ENCODE results near the gene LGALS1. TPM values are rescaled to one million over a fixed set of nuclear protein-coding genes. Genes with fewer than 3 reads are reported as not detected.

LGALS1 gene
- total RNA-seq, 4 donors from 2014 or later: 44.8 to 352 (median 73.5) TPM

DNA sequence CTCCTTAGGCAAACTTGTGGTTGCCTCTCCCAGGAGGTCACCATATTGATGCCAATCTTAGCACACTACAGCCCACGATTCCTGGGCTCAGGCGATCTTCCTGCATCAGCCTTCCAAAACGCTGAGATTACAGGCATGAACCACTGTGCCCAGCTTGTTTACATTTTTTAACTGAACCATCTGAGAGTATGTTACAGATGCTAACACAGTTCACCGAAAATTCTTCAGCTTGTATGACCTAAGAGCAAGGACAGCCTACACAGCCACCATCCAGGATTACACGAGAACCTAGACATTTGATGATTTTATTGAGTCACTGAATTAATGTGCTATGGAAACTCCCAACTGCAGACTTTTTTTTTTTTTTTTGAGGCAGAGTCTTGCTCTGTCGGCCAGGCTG, 5.8 kb upstream of the LGALS1 start:
- Histone ChIP-seq H3K36me3 (peaks cover 0 to 22% (median 0%) of the 10 kb centered on the region in 3 donors), H3K27ac (no peak overlapping the region), H3K4me1 (peaks cover 3 to 22% (median 8%) of the 10 kb centered on the region in 4 donors), H3K4me3 (no peak overlapping the region), H3K9me3 (no peaks in the 10 kb centered on the region), H3K27me3 (no peaks in the 10 kb centered on the region)
- TF ChIP-seq, protein P1, sequence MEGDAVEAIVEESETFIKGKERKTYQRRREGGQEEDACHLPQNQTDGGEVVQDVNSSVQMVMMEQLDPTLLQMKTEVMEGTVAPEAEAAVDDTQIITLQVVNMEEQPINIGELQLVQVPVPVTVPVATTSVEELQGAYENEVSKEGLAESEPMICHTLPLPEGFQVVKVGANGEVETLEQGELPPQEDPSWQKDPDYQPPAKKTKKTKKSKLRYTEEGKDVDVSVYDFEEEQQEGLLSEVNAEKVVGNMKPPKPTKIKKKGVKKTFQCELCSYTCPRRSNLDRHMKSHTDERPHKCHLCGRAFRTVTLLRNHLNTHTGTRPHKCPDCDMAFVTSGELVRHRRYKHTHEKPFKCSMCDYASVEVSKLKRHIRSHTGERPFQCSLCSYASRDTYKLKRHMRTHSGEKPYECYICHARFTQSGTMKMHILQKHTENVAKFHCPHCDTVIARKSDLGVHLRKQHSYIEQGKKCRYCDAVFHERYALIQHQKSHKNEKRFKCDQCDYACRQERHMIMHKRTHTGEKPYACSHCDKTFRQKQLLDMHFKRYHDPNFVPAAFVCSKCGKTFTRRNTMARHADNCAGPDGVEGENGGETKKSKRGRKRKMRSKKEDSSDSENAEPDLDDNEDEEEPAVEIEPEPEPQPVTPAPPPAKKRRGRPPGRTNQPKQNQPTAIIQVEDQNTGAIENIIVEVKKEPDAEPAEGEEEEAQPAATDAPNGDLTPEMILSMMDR (IDR thresholded peaks at IDR 0.05): no peak
- no peak for DNase-seq

DNA sequence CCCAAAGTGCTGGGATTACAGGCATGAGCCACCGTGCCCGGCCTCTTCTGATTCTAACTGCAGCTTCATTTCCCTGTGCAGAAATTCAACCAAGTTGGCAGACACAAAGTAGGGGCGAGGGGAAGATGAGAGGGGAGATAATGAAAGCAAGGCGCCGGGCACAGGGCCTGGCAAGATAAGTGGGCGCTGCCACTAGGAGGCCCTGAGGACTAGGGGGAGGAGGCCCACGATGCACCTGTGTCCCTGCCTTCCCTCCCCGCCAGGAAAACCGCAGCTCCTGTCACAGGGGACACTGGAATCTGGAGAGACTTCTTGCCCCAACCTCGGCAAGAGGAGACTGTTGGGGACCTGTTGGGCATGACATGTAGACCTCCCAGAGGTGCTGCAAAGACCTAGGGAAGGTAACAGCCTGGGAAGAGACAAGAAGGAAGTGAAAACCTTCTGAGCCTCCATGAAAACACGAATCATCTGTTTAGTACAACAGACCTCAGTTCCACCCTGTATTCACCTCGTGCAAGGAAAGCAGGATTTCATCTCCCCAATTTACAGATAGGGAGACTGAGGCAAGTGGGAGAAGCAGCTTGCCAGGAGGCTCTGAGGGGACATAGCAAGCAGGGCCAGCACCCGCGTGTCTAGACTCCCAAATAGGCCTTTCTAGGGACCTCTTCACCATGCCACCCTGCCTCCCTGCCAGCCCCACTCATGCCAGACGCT, 3.1 kb upstream of the LGALS1 start:
- H3K27ac ChIP-seq: peak overlapping the region in 2 of 4 donors; percentile 93 to 98
- TF ChIP-seq POLR2A (IDR thresholded peaks at IDR 0.05): no peak
- TF ChIP-seq, protein P1 (IDR thresholded peaks at IDR 0.05): peak in 1 of 6 experiments; percentile 12
- H3K27me3 ChIP-seq: no peaks in the 10 kb centered on the region
- peak in 1 of 3 donors; percentile 47 for DNase-seq
- H3K4me1 ChIP-seq: peaks cover 3 to 48% (median 15%) of the 10 kb centered on the region in 4 donors
- H3K4me3 ChIP-seq: no peak overlapping the region
- H3K9me3 ChIP-seq: no peaks in the 10 kb centered on the region
- peaks cover 0 to under 1% (median 0%) of the 10 kb centered on the region in 3 donors for H3K36me3 ChIP-seq

DNA sequence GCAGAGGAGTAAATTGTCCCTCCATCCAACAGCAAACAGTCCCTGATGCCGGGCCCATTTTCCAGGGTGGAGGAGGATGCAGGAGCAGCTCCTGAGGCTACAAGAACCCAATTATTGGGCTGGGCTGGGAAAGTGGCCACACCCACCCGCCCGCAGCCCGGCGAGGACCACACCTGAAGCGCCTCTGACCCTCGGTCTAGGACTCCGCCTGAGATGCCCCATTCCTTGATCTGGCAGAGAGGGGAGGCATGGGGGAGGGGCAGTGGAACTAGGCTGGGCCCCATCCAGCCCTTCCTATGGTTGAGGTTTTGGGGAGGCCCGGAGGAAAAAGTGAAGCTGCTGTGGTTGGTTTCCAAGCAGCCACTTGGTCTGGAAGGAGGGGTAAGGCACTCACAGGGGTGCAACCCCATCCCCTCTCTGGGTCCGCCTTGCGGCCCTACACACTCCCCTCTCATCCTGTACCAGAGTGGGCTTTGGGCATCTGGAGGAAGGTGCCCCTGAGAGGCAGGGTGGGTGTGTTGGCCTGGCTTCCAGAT, 2.4 kb upstream of the LGALS1 start:
- H3K4me1 ChIP-seq: peaks cover 3 to 54% (median 15%) of the 10 kb centered on the region in 4 donors
- H3K27ac ChIP-seq: peak overlapping the region in 3 of 4 donors; percentile 10 to 98 (median 93)
- H3K9me3 ChIP-seq: no peaks in the 10 kb centered on the region
- TF ChIP-seq, protein P1 (IDR thresholded peaks at IDR 0.05): no peak
- TF ChIP-seq POLR2A (IDR thresholded peaks at IDR 0.05): no peak
- no peaks in the 10 kb centered on the region for H3K36me3 ChIP-seq
- no peak overlapping the region for H3K4me3 ChIP-seq
- DNase-seq: no peak
- H3K27me3 ChIP-seq: no peaks in the 10 kb centered on the region

DNA sequence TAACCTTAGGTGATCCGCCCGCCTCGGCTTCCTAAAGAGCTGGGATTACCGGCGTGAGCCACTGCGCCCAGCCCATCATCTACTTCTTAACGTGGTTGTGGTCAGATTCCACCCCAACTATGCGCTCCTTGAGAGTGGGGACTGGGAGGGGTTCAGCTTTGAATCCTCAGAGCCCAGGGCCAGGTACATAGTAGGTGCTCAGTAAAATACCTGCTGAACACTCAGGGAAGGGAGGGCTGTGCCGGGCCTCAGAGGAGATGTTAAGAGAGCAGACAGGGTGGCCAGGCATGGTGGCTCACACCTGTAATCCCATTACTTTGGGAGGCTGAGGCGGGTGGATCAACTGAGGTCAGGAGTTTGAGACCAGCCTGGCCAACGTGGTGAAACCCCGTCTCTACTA, 1.2 kb upstream of the LGALS1 start:
- H3K9me3 ChIP-seq: no peaks in the 10 kb centered on the region
- H3K4me1 ChIP-seq: peaks cover 3 to 59% (median 15%) of the 10 kb centered on the region in 4 donors
- peak overlapping the region; percentile 90 to 98 (median 92) for H3K27ac ChIP-seq
- no peak overlapping the region for H3K4me3 ChIP-seq
- H3K27me3 ChIP-seq: no peaks in the 10 kb centered on the region
- no peak for DNase-seq
- H3K36me3 ChIP-seq: no peaks in the 10 kb centered on the region
- TF ChIP-seq, protein P1 (IDR thresholded peaks at IDR 0.05): no peak
- no peak for TF ChIP-seq POLR2A (IDR thresholded peaks at IDR 0.05)

DNA sequence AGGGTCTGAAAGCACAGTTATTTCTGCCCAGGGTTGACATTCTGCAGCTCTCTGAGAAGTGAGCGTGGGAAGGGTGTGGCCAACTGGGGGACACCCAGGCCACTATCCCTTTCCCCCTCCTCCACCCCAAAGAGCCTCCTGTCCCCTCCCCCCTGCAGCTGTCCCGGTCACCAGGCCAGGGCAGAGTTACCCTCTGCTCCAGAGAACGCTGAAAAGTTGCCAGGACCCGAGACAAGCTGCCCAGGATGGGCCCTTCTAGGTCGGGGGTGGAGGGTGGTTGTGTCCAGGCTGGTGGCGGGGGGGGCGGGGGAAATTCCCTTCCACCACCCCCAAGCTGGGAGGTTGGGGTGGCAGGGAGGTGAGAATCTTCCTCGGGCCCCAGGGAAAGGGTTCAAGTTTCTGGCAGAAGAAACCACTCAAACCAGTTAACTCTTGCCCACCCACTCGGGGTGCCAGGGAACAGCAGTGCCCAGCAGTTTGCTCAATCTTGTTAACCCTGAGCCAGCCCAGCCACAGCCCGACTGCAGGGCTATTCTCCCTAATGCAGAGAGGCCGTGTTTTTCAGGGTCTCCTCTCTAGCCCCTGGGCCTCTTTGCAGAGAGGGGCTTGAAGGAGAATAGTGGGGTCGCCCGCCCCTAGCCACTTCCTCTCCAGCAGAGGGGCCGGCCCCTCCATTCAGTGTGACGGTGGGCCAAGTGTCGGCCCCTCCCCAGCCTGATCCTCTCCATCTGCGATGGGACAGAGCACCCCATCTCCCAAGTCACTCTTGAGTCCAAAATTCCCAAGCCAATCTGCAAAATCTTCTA, 697 bp downstream of the LGALS1 start:
- DNase-seq: peak in 1 of 3 donors; percentile 48
- Histone ChIP-seq H3K36me3 (no peaks in the 10 kb centered on the region), H3K9me3 (no peaks in the 10 kb centered on the region), H3K27me3 (no peaks in the 10 kb centered on the region), H3K4me3 (peak overlapping the region; percentile 50 to 68 (median 62)), H3K4me1 (peaks cover 3 to 64% (median 15%) of the 10 kb centered on the region in 4 donors), H3K27ac (peak overlapping the region; percentile 90 to 98 (median 92))
- TF ChIP-seq, protein P1 (IDR thresholded peaks at IDR 0.05): no peak
- no peak for TF ChIP-seq POLR2A (IDR thresholded peaks at IDR 0.05)

All from Peyer's patch (tissue), 4 donors.